ENCODE data around the gene PCNX4. TPM values are rescaled to one million over a fixed set of nuclear protein-coding genes. Genes with fewer than 3 reads are reported as not detected.

The PCNX4 gene
- total RNA-seq, 2 donors from 2014 or later, result 29.7 to 29.9 TPM

DNA sequence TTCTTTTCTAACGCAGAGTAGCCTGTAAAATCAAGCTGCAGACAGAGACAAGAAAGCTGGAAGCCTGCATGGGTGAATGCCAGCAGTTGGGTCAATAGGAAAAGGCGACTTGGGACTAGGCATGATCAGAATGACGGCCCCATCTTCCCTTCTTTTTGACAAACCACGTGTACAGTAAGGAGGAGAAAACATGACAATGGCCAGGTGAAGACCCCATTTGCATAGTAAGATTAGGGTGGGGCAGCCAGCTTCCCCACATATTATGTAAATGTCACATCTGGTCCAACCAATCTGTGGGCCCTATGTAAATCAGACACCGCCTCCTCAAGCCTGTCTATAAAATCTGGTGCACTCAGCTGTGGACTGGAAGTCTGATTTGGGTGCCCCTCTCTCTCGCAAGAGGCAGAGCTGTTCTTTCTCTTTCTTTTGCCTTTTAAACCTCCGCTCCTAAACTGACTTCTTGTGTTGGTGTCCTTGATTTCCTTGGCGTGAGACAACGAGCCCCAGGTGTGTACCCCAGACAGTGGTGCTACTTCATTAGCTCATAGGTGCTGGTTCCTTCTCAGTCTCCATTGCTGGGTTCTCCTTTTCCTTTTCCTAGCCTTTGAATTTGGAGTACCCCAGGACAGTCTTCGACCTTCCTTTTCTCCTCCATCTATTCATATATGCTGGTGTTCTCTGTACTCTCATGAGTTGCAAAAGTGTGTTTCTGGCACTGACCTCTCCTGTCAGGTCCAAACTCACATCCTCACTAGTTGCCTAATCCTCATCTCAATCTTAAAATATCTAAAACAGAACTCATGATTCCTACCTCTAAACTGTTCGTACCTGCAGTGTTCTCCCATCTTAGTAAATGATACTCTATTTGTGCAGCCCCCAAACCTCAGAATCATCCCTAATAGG is 82.9 kb downstream of the PCNX4 start:
- Mint-ChIP-seq H3K27me3 (peaks cover 5% of the 10 kb centered on the region), H3K4me3 (no peak overlapping the region), H3K4me1 (no peaks in the 10 kb centered on the region), H3K27ac (no peak overlapping the region), H3K36me3 (ENCODE audit: low read depth) (no peaks in the 10 kb centered on the region), H3K9me3 (no peaks in the 10 kb centered on the region)
- no peak for ATAC-seq (replicated peaks)

DNA sequence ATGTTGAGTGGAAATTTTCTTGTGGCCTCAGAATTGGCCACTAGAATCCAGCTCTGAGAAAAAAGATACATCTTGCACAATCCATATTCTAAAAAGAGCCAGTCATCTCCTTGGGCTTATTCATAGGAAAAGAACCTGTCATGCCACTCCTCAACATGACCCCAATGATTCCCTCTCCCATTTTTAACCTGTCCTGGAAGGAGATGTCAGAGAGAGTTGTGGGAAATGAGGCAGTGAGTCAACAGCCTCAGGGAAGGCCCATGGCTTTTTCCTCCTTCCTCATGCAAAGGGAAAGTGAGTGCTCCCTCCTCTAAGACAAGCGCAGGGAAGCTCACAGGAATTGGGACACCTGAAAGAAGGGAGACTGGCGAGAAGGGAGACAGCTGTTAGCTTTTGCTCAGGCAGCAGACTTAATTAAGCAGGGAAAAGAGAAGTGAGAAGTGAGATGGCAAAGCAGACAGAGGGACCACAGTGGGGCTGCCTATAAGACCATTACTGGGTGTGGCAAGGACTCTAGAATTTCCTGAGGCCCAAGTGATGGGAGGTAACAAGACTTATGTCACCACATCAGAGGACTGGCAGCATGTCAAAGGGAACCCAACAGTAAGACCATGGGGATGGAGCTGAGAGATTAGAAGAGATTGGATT is 83.7 kb downstream of the PCNX4 start:
- Mint-ChIP-seq H3K4me1 (no peaks in the 10 kb centered on the region), H3K27ac (no peak overlapping the region), H3K36me3 (ENCODE audit: low read depth) (no peaks in the 10 kb centered on the region), H3K27me3 (peaks cover 5% of the 10 kb centered on the region), H3K9me3 (no peaks in the 10 kb centered on the region), H3K4me3 (no peak overlapping the region)
- ATAC-seq (replicated peaks), result no peak

DNA sequence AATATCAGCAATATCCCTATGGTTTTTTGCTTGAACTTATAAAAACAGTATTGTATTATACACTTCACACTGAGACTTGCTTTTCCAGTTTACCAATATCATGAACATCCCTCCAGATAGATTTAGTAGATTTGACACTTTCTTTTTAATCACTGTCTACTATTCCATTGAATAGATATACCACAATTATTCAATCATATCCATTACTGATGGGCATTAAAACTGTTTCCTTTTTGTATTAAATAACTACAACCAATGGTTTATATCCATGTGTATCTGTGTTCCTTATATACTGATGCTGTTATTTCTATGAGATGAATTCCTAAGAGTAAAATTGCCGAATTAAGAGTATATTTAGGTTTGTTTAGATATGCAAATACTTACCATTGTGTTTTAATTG is 86.4 kb downstream of the PCNX4 start:
- ATAC-seq (replicated peaks), result no peak
- no peaks in the 10 kb centered on the region for H3K4me1 Mint-ChIP-seq
- no peaks in the 10 kb centered on the region for H3K9me3 Mint-ChIP-seq
- H3K27ac Mint-ChIP-seq, result no peak overlapping the region
- no peak overlapping the region for H3K4me3 Mint-ChIP-seq
- peaks cover 5% of the 10 kb centered on the region for H3K27me3 Mint-ChIP-seq
- H3K36me3 Mint-ChIP-seq (ENCODE audit: low read depth), result no peaks in the 10 kb centered on the region

DNA sequence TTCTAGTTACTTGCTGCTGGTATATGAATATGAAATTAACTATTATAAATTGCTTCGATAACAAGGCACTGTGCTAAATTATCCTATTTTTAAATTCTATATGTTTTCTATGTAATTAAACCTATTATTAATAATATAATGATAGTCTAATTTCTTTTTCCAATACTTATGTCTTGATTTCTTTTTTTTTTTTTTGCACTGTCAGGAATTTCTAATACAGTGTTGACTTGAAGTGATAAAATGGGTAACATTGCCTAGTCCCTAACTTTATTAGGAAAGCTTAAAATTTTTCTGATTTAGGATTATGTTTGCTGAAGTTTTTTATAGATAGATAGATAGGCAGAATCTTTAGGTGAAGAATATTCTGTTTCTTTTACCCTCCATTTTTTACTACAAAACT is 87.1 kb downstream of the PCNX4 start:
- Mint-ChIP-seq H3K9me3 (no peaks in the 10 kb centered on the region), H3K36me3 (ENCODE audit: low read depth) (no peaks in the 10 kb centered on the region), H3K4me1 (peaks cover 3% of the 10 kb centered on the region), H3K27me3 (peaks cover 5% of the 10 kb centered on the region), H3K4me3 (no peak overlapping the region), H3K27ac (no peak overlapping the region)
- ATAC-seq (replicated peaks), result no peak

DNA sequence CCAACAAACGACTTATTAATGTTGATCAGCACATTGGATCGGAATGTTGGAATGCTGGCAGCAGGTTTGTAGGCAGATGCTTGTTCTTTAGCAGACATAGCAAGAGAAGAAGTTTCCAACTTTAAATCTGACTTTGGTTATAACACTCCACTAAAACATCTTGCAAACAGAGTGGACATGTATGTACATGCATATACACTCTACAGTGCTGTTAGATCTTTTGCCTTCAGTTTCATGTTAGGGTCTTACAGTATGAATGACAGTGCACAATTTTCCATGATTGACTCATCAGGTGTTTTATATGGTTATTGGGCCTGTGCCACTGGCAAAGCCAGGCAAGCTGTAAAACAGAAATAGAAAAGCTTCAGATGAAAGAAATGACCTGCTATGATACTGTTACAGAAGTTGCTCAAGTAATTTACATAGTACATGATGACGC is 87.7 kb downstream of the PCNX4 start:
- Mint-ChIP-seq H3K9me3 (no peaks in the 10 kb centered on the region), H3K4me3 (no peak overlapping the region), H3K27ac (no peak overlapping the region), H3K27me3 (peaks cover 5% of the 10 kb centered on the region), H3K4me1 (peaks cover 5% of the 10 kb centered on the region), H3K36me3 (ENCODE audit: low read depth) (no peaks in the 10 kb centered on the region)
- ATAC-seq (replicated peaks), result no peak

DNA sequence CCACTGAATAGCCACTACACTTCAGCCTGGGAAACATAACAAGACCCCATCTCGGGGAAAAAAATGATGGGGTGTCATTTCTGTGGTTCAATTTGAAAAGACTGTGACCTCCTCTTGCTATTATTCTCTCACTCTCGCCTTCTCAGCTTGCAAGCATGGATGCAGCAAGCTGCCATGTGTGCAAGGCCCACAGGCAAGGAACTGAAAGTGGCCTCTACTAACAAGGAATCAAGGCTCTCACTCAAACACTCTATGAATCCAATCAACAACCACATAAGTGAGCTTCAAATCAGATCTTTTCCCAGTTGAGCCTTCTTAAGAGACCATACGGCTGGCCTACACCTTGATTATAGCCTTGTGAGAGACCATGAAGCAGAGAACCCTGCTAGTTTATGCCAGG is 91.4 kb downstream of the PCNX4 start:
- peak overlapping the region; percentile 85 for H3K4me3 Mint-ChIP-seq
- H3K4me1 Mint-ChIP-seq, result peaks cover 7% of the 10 kb centered on the region
- ATAC-seq (replicated peaks), result no peak
- H3K9me3 Mint-ChIP-seq, result no peaks in the 10 kb centered on the region
- no peaks in the 10 kb centered on the region for H3K27me3 Mint-ChIP-seq
- no peaks in the 10 kb centered on the region for H3K36me3 Mint-ChIP-seq (ENCODE audit: low read depth)
- H3K27ac Mint-ChIP-seq, result peak overlapping the region; percentile 91

DNA sequence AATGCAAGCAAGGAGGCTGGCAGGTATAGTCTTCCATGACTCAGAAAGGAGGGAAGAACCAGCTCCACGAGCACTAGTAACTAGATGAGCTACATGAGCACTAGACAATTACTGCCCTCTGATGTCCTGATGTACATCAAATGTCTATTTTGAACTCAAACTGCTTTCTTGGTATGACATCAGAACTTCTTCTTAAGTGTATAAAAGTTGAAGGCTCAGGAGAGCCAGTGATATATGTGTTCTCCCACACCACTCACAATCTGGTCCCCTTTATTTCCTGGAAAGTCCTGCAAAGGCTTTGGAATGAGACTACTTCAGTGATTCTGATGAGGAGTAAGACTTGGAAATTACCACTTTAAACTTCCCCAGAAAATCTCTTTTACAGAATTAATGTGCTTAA is 92.0 kb downstream of the PCNX4 start:
- peak; percentile 84 for ATAC-seq (replicated peaks)
- Mint-ChIP-seq H3K27me3 (no peaks in the 10 kb centered on the region), H3K27ac (peak overlapping the region; percentile 91), H3K36me3 (ENCODE audit: low read depth) (no peaks in the 10 kb centered on the region), H3K4me3 (peak overlapping the region; percentile 85), H3K9me3 (no peaks in the 10 kb centered on the region), H3K4me1 (peaks cover 7% of the 10 kb centered on the region)

DNA sequence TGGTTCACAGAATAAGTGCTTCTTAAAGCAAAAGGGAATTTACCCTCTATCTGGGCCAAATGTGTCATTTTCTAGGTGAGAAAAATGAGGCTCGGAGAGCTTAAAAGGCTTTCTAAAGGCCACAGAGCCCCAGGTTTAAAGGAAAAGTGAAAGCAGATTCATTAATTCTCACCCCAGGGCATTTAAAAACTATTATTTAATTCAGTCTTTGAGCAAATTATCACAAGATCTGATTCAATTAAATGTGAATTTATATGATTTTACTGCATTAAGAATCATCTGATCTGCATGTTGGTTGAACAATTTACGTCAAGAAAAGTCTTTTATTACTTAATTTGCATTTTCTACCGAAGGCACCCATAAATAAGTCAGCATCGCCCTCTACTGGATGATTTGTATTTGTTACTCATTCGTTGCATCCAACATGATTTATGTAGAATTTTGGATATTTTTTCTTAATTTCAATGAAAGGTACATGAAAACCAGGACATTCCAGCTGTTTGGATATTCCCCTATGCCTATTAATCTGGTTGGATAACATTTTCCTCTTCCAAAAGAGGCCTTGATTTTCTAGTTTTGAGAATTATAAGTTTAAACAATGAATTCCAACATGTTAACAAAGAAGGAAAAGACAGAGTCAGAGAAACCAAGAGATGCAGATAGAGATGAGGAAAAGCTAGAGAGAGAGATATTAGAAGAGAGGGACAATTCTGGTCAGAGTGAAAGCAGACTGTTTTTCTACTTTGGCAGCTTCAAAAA is 92.6 kb downstream of the PCNX4 start:
- H3K9me3 Mint-ChIP-seq, result no peaks in the 10 kb centered on the region
- peak; percentile 81 for ATAC-seq (replicated peaks)
- no peaks in the 10 kb centered on the region for H3K27me3 Mint-ChIP-seq
- peaks cover 7% of the 10 kb centered on the region for H3K4me1 Mint-ChIP-seq
- peak overlapping the region; percentile 85 for H3K4me3 Mint-ChIP-seq
- H3K36me3 Mint-ChIP-seq (ENCODE audit: low read depth), result no peaks in the 10 kb centered on the region
- peak overlapping the region; percentile 91 for H3K27ac Mint-ChIP-seq

DNA sequence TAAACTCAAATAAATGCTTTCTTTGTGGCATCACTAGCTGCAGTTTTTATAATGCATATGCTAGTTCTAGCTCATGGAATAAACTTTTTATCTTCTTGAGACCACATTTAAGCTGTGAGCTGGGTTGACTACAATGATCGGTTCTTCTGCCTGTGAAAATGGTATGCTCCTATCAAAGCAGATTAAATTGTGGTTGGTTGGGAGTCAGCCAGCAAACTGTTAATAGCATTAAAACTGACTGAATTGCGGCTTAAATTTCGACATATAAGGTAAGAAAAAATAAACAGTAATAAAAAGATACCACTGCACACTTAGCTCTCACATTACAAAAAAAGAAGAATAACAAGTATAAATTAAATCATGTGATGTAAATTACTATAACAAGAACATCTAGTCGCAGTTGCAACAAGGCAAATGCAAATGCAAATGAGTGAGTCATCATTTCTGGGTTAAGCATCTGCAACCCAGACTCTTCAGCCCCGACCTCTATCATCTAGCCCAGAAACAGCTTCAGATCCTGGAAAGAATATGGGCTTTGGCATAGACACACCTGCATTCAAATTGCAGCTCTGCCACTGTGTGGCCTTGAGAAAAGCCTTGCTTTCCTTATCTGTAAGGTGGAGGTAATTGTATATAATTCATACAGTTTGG is 93.3 kb downstream of the PCNX4 start:
- H3K4me3 Mint-ChIP-seq, result peak overlapping the region; percentile 85
- H3K27ac Mint-ChIP-seq, result no peak overlapping the region
- H3K27me3 Mint-ChIP-seq, result no peaks in the 10 kb centered on the region
- H3K4me1 Mint-ChIP-seq, result peaks cover 7% of the 10 kb centered on the region
- H3K36me3 Mint-ChIP-seq (ENCODE audit: low read depth), result no peaks in the 10 kb centered on the region
- ATAC-seq (replicated peaks), result no peak
- no peaks in the 10 kb centered on the region for H3K9me3 Mint-ChIP-seq

DNA sequence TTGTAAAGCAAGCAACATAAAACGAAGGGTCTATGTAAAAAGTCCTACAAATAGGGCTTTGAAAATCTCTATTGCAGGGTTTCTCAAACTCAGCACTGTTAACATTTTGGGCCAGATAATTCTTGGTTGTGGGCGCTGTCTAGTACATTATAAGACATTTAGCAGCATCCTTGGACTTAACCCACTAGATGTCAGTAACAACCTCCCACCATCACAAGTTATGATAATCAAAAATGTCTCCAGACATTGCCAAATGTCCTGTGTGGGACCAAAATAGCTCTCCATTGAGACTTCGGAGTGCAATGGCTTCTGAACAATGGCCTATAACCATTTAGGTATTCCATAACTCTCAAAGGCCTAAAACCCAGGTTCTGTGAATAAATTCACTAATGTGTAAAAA is 96.4 kb downstream of the PCNX4 start:
- H3K4me1 Mint-ChIP-seq, result peaks cover 7% of the 10 kb centered on the region
- no peaks in the 10 kb centered on the region for H3K27me3 Mint-ChIP-seq
- no peak overlapping the region for H3K27ac Mint-ChIP-seq
- H3K9me3 Mint-ChIP-seq, result no peaks in the 10 kb centered on the region
- ATAC-seq (replicated peaks), result no peak
- no peaks in the 10 kb centered on the region for H3K36me3 Mint-ChIP-seq (ENCODE audit: low read depth)
- no peak overlapping the region for H3K4me3 Mint-ChIP-seq

DNA sequence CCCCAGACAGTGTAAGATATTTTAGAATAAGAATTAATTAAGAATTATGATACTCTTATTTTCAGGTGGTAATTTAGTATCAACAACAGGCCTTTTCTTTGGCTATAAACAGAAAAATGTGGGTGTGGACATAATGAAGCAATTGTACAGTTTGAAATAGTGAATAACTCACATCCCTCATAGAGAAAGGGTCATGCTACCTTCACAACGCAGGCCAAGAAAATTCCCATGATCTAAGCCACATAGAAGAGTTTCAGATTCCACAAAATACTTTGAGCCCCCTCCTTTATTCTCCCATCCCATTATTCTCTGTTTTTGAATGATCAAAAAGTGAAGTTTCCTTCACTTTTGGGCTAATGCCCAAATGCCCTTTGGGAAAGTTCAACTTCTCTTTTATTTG is 97.0 kb downstream of the PCNX4 start:
- H3K27me3 Mint-ChIP-seq, result no peaks in the 10 kb centered on the region
- peaks cover 6% of the 10 kb centered on the region for H3K4me1 Mint-ChIP-seq
- H3K9me3 Mint-ChIP-seq, result no peaks in the 10 kb centered on the region
- no peak for ATAC-seq (replicated peaks)
- H3K27ac Mint-ChIP-seq, result no peak overlapping the region
- no peaks in the 10 kb centered on the region for H3K36me3 Mint-ChIP-seq (ENCODE audit: low read depth)
- H3K4me3 Mint-ChIP-seq, result no peak overlapping the region

DNA sequence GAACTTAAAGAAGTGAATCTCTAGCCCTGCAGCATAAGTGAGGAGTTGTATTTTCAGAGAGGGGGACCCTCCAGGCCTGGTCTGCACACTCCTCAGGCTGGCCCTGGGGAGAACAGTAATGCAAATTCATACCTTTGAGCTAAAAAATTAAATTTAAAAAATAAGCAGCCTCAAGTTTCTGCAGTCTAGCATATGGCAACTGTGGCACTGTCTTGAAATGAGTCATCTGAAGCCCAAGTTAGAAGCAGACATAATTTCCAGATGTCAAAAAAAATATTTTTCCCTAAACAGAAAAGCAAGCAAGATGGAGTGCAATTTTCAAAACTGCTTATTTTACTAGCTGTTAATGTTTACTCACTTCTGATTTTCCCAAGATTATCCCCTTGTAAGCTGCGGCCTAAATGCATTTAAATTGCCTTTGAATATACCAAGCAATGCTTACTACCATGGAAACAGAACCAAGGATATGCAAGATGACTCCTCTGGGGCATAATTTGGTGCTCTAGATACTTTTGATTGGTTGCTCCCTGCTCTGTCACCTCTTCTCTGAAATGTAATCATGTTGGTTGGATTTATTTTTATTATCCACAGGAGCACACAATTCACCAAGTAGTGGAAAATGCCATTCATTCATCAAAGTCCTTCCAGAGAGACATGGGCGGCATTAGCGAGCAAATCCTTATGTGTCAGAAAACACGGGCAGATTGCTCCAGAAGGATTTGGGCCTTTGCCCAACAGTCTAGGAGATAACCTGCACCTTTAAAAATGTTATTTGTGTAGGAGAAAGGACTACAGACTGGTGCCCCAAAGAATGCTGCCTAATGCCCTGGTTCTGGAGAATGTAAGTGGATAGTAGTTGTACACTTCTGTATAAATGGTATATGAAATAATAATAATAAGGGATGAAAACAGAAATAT is 98.5 kb downstream of the PCNX4 start:
- Mint-ChIP-seq H3K9me3 (no peaks in the 10 kb centered on the region), H3K27me3 (no peaks in the 10 kb centered on the region), H3K27ac (no peak overlapping the region), H3K4me3 (no peak overlapping the region), H3K4me1 (no peaks in the 10 kb centered on the region), H3K36me3 (ENCODE audit: low read depth) (no peaks in the 10 kb centered on the region)
- no peak for ATAC-seq (replicated peaks)

DNA sequence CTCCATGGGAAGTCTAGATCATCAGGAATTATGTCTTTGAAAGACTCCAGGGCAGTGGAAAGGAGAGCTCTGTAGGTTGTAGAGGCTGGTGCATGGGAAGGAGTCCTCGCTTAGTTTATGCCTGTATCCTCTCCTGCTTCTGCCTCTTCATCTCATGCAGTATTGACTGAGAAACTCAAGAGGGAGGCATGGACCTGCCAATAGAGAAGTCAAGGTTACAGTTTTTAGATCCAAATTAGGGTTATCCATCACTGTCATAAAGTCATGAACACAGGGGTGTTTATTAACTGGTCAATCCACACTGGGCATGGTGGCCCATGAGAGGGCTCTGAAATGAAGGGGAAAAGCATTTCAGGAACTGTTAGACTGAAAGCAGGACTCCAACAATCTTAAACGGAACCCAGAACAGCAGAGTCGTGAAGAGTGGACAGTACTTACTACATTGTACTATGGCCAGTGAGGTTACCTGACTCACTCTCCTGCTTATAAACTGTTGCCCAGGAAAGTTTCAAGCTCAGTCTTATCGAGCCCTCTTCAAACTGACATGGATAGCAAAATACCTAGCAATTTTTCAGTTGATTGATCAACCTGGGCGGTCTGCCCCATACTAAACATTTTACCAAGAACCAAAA is 103.6 kb downstream of the PCNX4 start:
- no peaks in the 10 kb centered on the region for H3K9me3 Mint-ChIP-seq
- H3K27me3 Mint-ChIP-seq, result peaks cover 6% of the 10 kb centered on the region
- ATAC-seq (replicated peaks), result no peak
- H3K27ac Mint-ChIP-seq, result no peak overlapping the region
- H3K36me3 Mint-ChIP-seq (ENCODE audit: low read depth), result no peaks in the 10 kb centered on the region
- no peak overlapping the region for H3K4me3 Mint-ChIP-seq
- H3K4me1 Mint-ChIP-seq, result no peaks in the 10 kb centered on the region

Measured in activated T-helper 17 cell treated with anti-CD3 and anti-CD28 coated beads, Interleukin-2, amount 50 U/mL, for 72 hours (primary cell).